HG03565 (cell line): ENCODE measurements around the gene PHKG2.

Experiments used
- ATAC-seq: cut with Tn5 transposase; IDR thresholded peaks from one replicate; pipeline ENCODE4 v1.9.1; 2021; ENCODE audit warnings: mild to moderate bottlenecking, moderate library complexity; ENCODE audit not compliant: unreplicated experiment

PHKG2 gene

GRCh38 chr16:30725418-30725792 is 22.8 kb upstream of the PHKG2 start:
- ATAC-seq, result no peak

DNA sequence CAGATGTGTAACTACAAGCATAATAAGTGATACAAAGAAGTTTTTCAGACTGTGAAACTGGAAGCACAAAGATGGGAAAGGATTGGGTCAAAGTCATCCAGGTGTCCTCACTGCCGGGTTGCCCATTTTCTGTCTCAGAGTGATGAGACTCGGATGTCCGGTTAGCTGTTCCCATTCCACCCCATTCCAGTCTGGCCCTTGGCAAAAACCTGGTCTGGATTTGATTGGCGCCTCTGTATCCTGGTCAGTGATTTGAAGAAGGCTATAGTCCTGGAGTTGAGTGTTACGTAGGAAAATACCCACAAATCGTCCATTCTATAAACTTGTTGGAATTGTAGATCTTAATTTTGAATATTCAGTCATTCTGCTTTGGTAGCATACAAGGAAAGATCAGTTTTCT is 19.9 kb upstream of the PHKG2 start:
- no peak for ATAC-seq

- no peak for ATAC-seq
Measured at GRCh38 chr16:30728899-30729672, 19.1 kb upstream of the PHKG2 start.

DNA sequence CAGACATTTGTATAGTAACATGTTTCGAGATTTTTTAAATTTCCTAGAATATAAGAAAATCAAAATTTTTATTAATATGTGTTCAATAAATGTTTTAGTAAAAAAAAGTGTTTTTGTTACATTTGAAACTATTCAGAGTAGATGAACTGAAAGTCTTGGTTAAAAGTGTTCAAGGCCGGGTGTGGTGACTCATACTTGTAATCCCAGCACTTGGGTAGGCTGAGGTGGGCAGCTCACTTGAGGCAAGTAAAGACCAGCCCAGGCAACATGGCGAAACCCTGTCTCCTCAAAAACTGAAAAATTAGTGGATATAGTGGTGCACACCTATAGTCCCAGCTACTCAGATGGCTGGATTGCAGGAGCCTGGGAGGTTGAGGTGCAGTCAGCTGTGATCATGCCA is 16.8 kb upstream of the PHKG2 start:
- no peak for ATAC-seq

GRCh38 chr16:30736995-30737793 is 11.0 kb upstream of the PHKG2 start:
- no peak for ATAC-seq

- no peak for ATAC-seq
Measured at GRCh38 chr16:30737794-30738648, 10.2 kb upstream of the PHKG2 start.

GRCh38 chr16:30738984-30739951 is 9.0 kb upstream of the PHKG2 start:
- no peak for ATAC-seq

GRCh38 chr16:30740364-30741251 is 7.6 kb upstream of the PHKG2 start:
- ATAC-seq, result no peak

- ATAC-seq, result no peak
Measured at GRCh38 chr16:30741461-30741914, 6.7 kb upstream of the PHKG2 start.

- ATAC-seq, result no peak
Measured at GRCh38 chr16:30743716-30744115, 4.5 kb upstream of the PHKG2 start.

DNA sequence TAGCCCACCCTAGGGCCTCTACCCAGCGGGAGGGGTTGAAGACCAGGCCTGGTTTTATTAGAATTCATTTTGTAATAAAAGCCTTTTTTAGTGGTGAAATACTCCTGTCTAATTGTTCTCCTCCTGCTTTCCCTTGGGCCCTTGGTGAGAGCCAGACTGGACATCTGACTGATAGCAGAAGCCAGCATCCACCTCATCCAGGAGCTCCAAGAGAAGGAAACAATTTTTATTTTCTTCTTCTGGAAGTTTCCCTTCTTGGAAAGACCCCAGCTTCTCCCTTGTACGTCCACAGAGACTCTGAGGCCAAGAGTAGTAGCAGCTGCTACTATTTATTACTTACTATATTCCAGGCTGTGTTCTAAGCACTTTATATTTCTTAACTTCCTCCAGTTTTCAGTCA is 4.0 kb upstream of the PHKG2 start:
- no peak for ATAC-seq

DNA sequence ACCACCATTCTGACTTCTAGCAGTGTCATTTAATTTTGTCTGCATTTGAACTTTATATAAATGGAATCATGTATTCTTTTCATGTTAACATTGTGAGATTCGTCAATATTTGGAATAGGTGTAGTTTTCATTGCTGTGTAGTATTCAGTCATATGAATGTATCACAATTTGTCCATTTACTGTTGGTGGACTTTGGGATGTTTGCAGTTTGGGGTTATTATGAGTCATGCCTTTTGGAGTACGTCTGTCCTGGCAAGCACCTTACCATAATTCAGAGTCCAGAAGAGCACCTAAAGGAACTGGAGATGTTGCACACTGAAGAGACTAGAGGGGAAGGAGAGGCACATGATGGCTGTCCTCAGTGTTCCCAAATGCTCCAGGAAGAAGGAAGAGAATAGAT is 3.1 kb upstream of the PHKG2 start:
- no peak for ATAC-seq

- ATAC-seq, result no peak
Measured at GRCh38 chr16:30746638-30747175, 1.5 kb upstream of the PHKG2 start.

DNA sequence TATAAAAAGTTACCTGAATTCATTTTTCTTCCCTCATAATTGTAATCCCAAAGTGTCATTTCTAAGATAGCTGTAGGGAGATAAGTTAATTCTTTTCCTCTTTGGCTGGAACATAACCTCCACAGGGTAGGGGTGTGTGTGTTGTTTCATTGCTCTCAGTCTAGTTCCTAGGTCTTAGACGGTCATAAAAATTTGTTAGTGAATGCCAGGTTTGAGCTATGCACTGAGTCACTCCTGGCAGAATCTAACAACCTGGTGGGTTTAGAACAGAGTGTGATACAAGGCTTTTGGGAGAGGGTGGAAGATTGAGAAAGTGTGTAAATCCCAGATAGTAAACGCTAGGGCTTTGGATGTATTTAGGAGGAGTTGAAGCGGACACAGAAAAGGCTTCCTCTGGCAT is 894 bp upstream of the PHKG2 start:
- no peak for ATAC-seq

GRCh38 chr16:30748634-30749445 is 615 bp downstream of the PHKG2 start:
- ATAC-seq, result no peak

- no peak for ATAC-seq
Measured at GRCh38 chr16:30750201-30750600, 2.0 kb downstream of the PHKG2 start.

GRCh38 chr16:30750876-30751465 is 2.7 kb downstream of the PHKG2 start:
- ATAC-seq, result no peak

DNA sequence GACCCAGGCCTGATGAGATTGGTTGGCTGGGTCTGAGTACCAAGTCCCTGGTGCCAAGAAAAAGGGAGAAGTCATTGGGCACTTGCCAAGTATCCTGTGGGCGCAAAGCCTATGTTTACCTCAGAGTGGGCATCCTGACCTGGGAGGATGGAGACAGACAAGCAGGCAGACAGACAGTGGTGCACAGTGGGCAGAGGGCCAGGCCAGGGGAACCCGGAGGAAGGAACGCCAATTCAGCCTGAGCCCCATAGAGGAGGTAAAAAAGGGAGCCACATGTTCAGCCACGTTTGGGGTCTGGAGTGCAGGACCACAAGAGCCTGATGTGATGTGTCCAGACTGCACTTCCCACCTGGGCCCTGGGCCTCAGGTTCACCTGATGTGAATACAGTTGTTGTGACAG is 5.4 kb downstream of the PHKG2 start:
- ATAC-seq, result no peak
